H9 (cell line): ENCODE measurements around the gene PROX1. TPM values are rescaled to one million over a fixed set of nuclear protein-coding genes. Genes with fewer than 3 reads are reported as not detected.

ENCODE experiments used
- DNase-seq: peaks from one replicate; pipeline ENCODE4 v3.0.0-alpha.2; 2017
- H2AFZ ChIP-seq: one replicate; pipeline ENCODE4 v1.6.1; 2013; ENCODE audit warnings: mild to moderate bottlenecking, low read length, control low read depth, moderate library complexity
- H2AK5ac ChIP-seq: 2 replicates; pipeline ENCODE4 v1.6.1; 2013; ENCODE audit warnings: low read length, control low read depth, mixed read lengths; ENCODE audit not compliant: insufficient read length
- H2BK120ac ChIP-seq: one replicate; pipeline ENCODE4 v1.6.1; 2013; ENCODE audit warnings: low read depth, mild to moderate bottlenecking, low read length, control low read depth, inconsistent platforms; ENCODE audit not compliant: poor library complexity, severe bottlenecking
- H2BK12ac ChIP-seq: 2 replicates; pipeline ENCODE4 v1.6.1; 2013; ENCODE audit warnings: low read length, control low read depth, mixed read lengths, low read depth; ENCODE audit not compliant: insufficient read length
- H2BK15ac ChIP-seq: 2 replicates; pipeline ENCODE4 v1.6.1; 2013; ENCODE audit warnings: low read depth, low read length, control low read depth
- H2BK20ac ChIP-seq: one replicate; pipeline ENCODE4 v1.6.1; 2013; ENCODE audit warnings: low read depth, mild to moderate bottlenecking, low read length, control low read depth, inconsistent platforms; ENCODE audit not compliant: poor library complexity, severe bottlenecking
- H2BK5ac ChIP-seq: 2 replicates; pipeline ENCODE4 v1.6.1; 2013; ENCODE audit warnings: low read length, control low read depth, mixed read lengths; ENCODE audit not compliant: insufficient read length
- H3K14ac ChIP-seq: 2 replicates; pipeline ENCODE4 v1.6.1; 2013; ENCODE audit warnings: low read length, control low read depth; ENCODE audit not compliant: insufficient read depth
- H3K18ac ChIP-seq: 2 replicates; pipeline ENCODE4 v1.6.1; 2013; ENCODE audit warnings: low read depth, mild to moderate bottlenecking, mixed read lengths, low read length, control low read depth; ENCODE audit not compliant: insufficient read length
- H3K23ac ChIP-seq: 2 replicates; pipeline ENCODE4 v1.6.1; 2013; ENCODE audit warnings: low read length, control low read depth, mixed read lengths, low read depth; ENCODE audit not compliant: insufficient read length
- H3K23me2 ChIP-seq: 2 replicates; pipeline ENCODE4 v1.6.1; 2013; ENCODE audit warnings: low read depth, mild to moderate bottlenecking, mixed read lengths, low read length, control low read depth; ENCODE audit not compliant: insufficient read length, poor library complexity, severe bottlenecking
- H3K27ac ChIP-seq: 2 replicates; pipeline ENCODE4 v1.5.1; 2013; ENCODE audit warnings: low read length, control low read depth, mixed read lengths, low read depth; ENCODE audit not compliant: insufficient read length
- H3K27me3 ChIP-seq: 2 replicates; pipeline ENCODE4 v1.6.1; 2013; ENCODE audit warnings: low read length, control low read depth, inconsistent platforms; ENCODE audit not compliant: insufficient read depth
- H3K4ac ChIP-seq: 2 replicates; pipeline ENCODE4 v1.6.1; 2013; ENCODE audit warnings: low read depth, mild to moderate bottlenecking, control low read depth, inconsistent platforms, low read length, moderate library complexity
- H3K4me1 ChIP-seq: 2 replicates; pipeline ENCODE4 v1.6.1; 2013; ENCODE audit warnings: low read length, control low read depth, inconsistent platforms; ENCODE audit not compliant: insufficient read depth
- H3K4me2 ChIP-seq: 2 replicates; pipeline ENCODE4 v1.6.1; 2013; ENCODE audit warnings: low read length, control low read depth, mixed read lengths; ENCODE audit not compliant: insufficient read length, insufficient read depth
- H3K56ac ChIP-seq: 2 replicates; pipeline ENCODE4 v1.6.1; 2013; ENCODE audit warnings: low read depth, mild to moderate bottlenecking, mixed read lengths, low read length, control low read depth; ENCODE audit not compliant: insufficient read length
- H3K79me1 ChIP-seq: 2 replicates; pipeline ENCODE4 v1.6.1; 2013; ENCODE audit warnings: low read depth, mild to moderate bottlenecking, moderate library complexity, low read length, control low read depth, inconsistent platforms; ENCODE audit not compliant: insufficient read depth, poor library complexity, severe bottlenecking
- H3K79me2 ChIP-seq: 2 replicates; pipeline ENCODE4 v1.6.1; 2013; ENCODE audit warnings: low read length, control low read depth, inconsistent platforms; ENCODE audit not compliant: insufficient read depth
- H3K9ac ChIP-seq: 2 replicates; pipeline ENCODE4 v1.6.1; 2013; ENCODE audit warnings: low read length, control low read depth, mixed read lengths; ENCODE audit not compliant: insufficient read length; ENCODE audit errors: extremely low read depth
- H3K9me3 ChIP-seq: one replicate; pipeline ENCODE4 v1.6.1; 2013; ENCODE audit warnings: low read depth, low read length, inconsistent platforms; ENCODE audit not compliant: control insufficient read depth
- H3T11ph ChIP-seq: one replicate; pipeline ENCODE4 v1.6.1; 2013; ENCODE audit warnings: mild to moderate bottlenecking, low read length, control low read depth, inconsistent platforms
- H4K20me1 ChIP-seq: one replicate; pipeline ENCODE4 v1.6.1; 2013; ENCODE audit not compliant: control insufficient read depth, insufficient read length, insufficient read depth
- H4K5ac ChIP-seq: 2 replicates; pipeline ENCODE4 v1.6.1; 2013; ENCODE audit warnings: low read depth, mild to moderate bottlenecking, mixed read lengths, low read length, control low read depth; ENCODE audit not compliant: insufficient read length
- H4K8ac ChIP-seq: replicated peaks from 2 replicates; pipeline ENCODE4 v1.6.1; 2013; ENCODE audit warnings: low read length, control low read depth, mixed read lengths, low read depth; ENCODE audit not compliant: insufficient read length
- H4K91ac ChIP-seq: 2 replicates; pipeline ENCODE4 v1.6.1; 2013; ENCODE audit warnings: low read depth, mild to moderate bottlenecking, moderate library complexity, mixed read lengths, low read length, control low read depth; ENCODE audit not compliant: insufficient read length
- H3K27ac Mint-ChIP-seq, 3 experiments: 2 replicates in 2 of 3; 3 replicates in 1 of 3; pipeline ENCODE4 v1.8.0; 2020 to 2021; ENCODE audit warnings: mixed read lengths in 3 of 3, mild to moderate bottlenecking in 1 of 3, moderate library complexity in 1 of 3
- H3K27me3 Mint-ChIP-seq: 2 replicates; pipeline ENCODE4 v1.8.0; 2021; ENCODE audit warnings: low read depth, mild to moderate bottlenecking, moderate library complexity, mixed read lengths
- H3K36me3 Mint-ChIP-seq, 3 experiments: 2 replicates in 2 of 3; 3 replicates in 1 of 3; pipeline ENCODE4 v1.8.0; 2020 to 2021; ENCODE audit warnings: low read depth in 3 of 3, mixed read lengths in 3 of 3; ENCODE audit not compliant: insufficient read depth in 1 of 3
- H3K4me1 Mint-ChIP-seq, 2 experiments: 2 replicates each; pipeline ENCODE4 v1.8.0; 2020; ENCODE audit warnings: mixed read lengths in 2 of 2
- H3K4me3 Mint-ChIP-seq, 2 experiments: 2 replicates in 1 of 2; 3 replicates in 1 of 2; pipeline ENCODE4 v1.8.0; 2020 to 2021; ENCODE audit warnings: mild to moderate bottlenecking in 2 of 2, mixed read lengths in 2 of 2, moderate library complexity in 1 of 2
- H3K9me3 Mint-ChIP-seq, 2 experiments: 2 replicates in 1 of 2; 3 replicates in 1 of 2; pipeline ENCODE4 v1.8.0; 2020; ENCODE audit warnings: mild to moderate bottlenecking in 2 of 2, mixed read lengths in 2 of 2, moderate library complexity in 1 of 2
- WGBS: extraction: QIAGEN DNeasy Blood & Tissue Kit; methylation state at CpG from one replicate; pipeline ENCODE4 v1.1.7; 2013; ENCODE audit warnings: missing lambda C conversion rate, low lambda C conversion rate, mixed read lengths; ENCODE audit not compliant: insufficient read length; ENCODE audit errors: extremely low coverage; 5-methylcytosine and 5-hydroxymethylcytosine counted together
- total RNA-seq: library from RNA; stranded (reverse); gene quantifications from 2 replicates; pipeline ENCODE4 v1.2.1, GENCODE V29; 2021
- TF ChIP-seq, protein P1 (sequence below): fragments of 200-600 bp; sonication (generic); conservative IDR thresholded peaks from 3 replicates; pipeline ENCODE4 v1.8.0; 2021; ENCODE audit warnings: antibody characterized with exemption, mild to moderate bottlenecking

Gene PROX1
- total RNA-seq, 1 experiment from 2014 or later = 0.72 TPM

- no peak overlapping the region for H3K27ac ChIP-seq
- no peak overlapping the region for H4K91ac ChIP-seq
- no peaks in the 10 kb centered on the region for H4K20me1 ChIP-seq
Observed at GRCh38 chr1:214019499-214019898, 31.7 kb downstream of the PROX1 start.

More at GRCh38 chr1:214019499-214019898, 31.7 kb downstream of the PROX1 start:
- Mint-ChIP-seq H3K4me3 (no peak overlapping the region), H3K27ac (no peak overlapping the region), H3K9me3 (no peaks in the 10 kb centered on the region), H3K4me1 (peaks cover 29 to 40% of the 10 kb centered on the region in 2 experiments), H3K27me3 (no peaks in the 10 kb centered on the region; the same call in 1 of the 2 replicates), H3K36me3 (no peaks in the 10 kb centered on the region)
- no peak overlapping the region for H3K14ac ChIP-seq
- H3K18ac ChIP-seq = no peak overlapping the region
- H3K79me1 ChIP-seq = no peaks in the 10 kb centered on the region
- H3T11ph ChIP-seq = no peak overlapping the region
- H3K4me2 ChIP-seq = no peak overlapping the region
- H2BK120ac ChIP-seq = no peak overlapping the region
- no peak overlapping the region for H2BK15ac ChIP-seq
- H2AFZ ChIP-seq = no peak overlapping the region
- H3K4ac ChIP-seq = no peak overlapping the region
- WGBS = no CpG with 5 or more reads among the region's 13 CpGs
- TF ChIP-seq, protein P1, sequence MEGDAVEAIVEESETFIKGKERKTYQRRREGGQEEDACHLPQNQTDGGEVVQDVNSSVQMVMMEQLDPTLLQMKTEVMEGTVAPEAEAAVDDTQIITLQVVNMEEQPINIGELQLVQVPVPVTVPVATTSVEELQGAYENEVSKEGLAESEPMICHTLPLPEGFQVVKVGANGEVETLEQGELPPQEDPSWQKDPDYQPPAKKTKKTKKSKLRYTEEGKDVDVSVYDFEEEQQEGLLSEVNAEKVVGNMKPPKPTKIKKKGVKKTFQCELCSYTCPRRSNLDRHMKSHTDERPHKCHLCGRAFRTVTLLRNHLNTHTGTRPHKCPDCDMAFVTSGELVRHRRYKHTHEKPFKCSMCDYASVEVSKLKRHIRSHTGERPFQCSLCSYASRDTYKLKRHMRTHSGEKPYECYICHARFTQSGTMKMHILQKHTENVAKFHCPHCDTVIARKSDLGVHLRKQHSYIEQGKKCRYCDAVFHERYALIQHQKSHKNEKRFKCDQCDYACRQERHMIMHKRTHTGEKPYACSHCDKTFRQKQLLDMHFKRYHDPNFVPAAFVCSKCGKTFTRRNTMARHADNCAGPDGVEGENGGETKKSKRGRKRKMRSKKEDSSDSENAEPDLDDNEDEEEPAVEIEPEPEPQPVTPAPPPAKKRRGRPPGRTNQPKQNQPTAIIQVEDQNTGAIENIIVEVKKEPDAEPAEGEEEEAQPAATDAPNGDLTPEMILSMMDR = no peak
- H2BK20ac ChIP-seq = no peak overlapping the region
- H3K23ac ChIP-seq = no peak overlapping the region
- no peak for DNase-seq
- H3K9ac ChIP-seq = no peak overlapping the region
- no peak overlapping the region for H3K56ac ChIP-seq
- H3K9me3 ChIP-seq = no peaks in the 10 kb centered on the region
- H3K27me3 ChIP-seq = no peaks in the 10 kb centered on the region
- H4K8ac ChIP-seq = no peak overlapping the region
- no peak overlapping the region for H2BK12ac ChIP-seq
- no peak overlapping the region for H2AK5ac ChIP-seq
- no peak overlapping the region for H2BK5ac ChIP-seq
- H4K5ac ChIP-seq = no peak overlapping the region
- peaks cover 4% of the 10 kb centered on the region; the same call in 1 of the 2 replicates for H3K4me1 ChIP-seq
- no peaks in the 10 kb centered on the region for H3K23me2 ChIP-seq
- no peaks in the 10 kb centered on the region for H3K79me2 ChIP-seq
